ENCODE data around the gene MYMX.

MYMX gene

GRCh38 chr6:44188819-44189218 lies 27.9 kb upstream of the MYMX start:
- Histone ChIP-seq H2AK5ac (ENCODE audit: low read length) (no peak overlapping the region), H3K14ac (ENCODE audit: low read length) (no peak overlapping the region), H2BK120ac (ENCODE audit: insufficient read depth, low read length, poor library complexity) (no peak overlapping the region), H4K8ac (ENCODE audit: low read depth, low read length) (no peak overlapping the region), H4K91ac (ENCODE audit: low read depth, low read length) (no peak overlapping the region), H3K79me1 (ENCODE audit: low read length) (peaks cover 4% of the 10 kb centered on the region), H3K23ac (ENCODE audit: low read length) (no peak overlapping the region), H2AFZ (ENCODE audit: insufficient read depth, low read length, poor library complexity) (no peak overlapping the region), H3K4me3 (ENCODE audit: low read depth, low read length) (no peak overlapping the region), H2BK12ac (ENCODE audit: low read length) (no peak overlapping the region), H3K27ac (ENCODE audit: low read depth, low read length) (no peak overlapping the region), H3K4me2 (ENCODE audit: low read length) (no peak overlapping the region), H3K27me3 (ENCODE audit: insufficient read depth, low read length) (no peaks in the 10 kb centered on the region), H3K79me2 (ENCODE audit: control insufficient read depth, insufficient read depth, low read length, poor library complexity) (no peaks in the 10 kb centered on the region), H4K12ac (ENCODE audit: low read depth, low read length) (no peak overlapping the region), H3K4me1 (ENCODE audit: control insufficient read depth in 1 of 2, insufficient read depth in 2 of 2, low read length in 2 of 2) (peaks cover 6 to 8% of the 10 kb centered on the region in 2 experiments), H3K18ac (ENCODE audit: low read length) (no peak overlapping the region), H3K9me3 (ENCODE audit: insufficient read depth, low read depth, low read length) (no peaks in the 10 kb centered on the region), H3K36me3 (ENCODE audit: control insufficient read depth in 1 of 2, insufficient read depth in 2 of 2, low read length in 2 of 2) (no peaks in the 10 kb centered on the region), H3K4ac (ENCODE audit: low read depth, low read length) (no peak overlapping the region), H2BK5ac (ENCODE audit: low read depth, low read length, poor library complexity) (no peak overlapping the region), H3K9ac (ENCODE audit: low read length) (no peak overlapping the region)
- no CpG with 5 or more reads among the region's 2 CpGs for WGBS (ENCODE audit: extremely low coverage, insufficient coverage, insufficient read length)
- no peak for DNase-seq

- no peak overlapping the region for H3K4ac ChIP-seq (ENCODE audit: low read depth, low read length)
- H2AFZ ChIP-seq (ENCODE audit: insufficient read depth, low read length, poor library complexity): no peak overlapping the region
- H4K8ac ChIP-seq (ENCODE audit: low read depth, low read length): no peak overlapping the region
- no peak overlapping the region for H3K18ac ChIP-seq (ENCODE audit: low read length)
- no CpG with 5 or more reads among the region's 2 CpGs for WGBS (ENCODE audit: extremely low coverage, insufficient coverage, insufficient read length)
- no peaks in the 10 kb centered on the region for H3K9me3 ChIP-seq (ENCODE audit: insufficient read depth, low read depth, low read length)
- peak; percentile 58 to 68 for DNase-seq
- H3K27ac ChIP-seq (ENCODE audit: low read depth, low read length): no peak overlapping the region
- no peak overlapping the region for H2AK5ac ChIP-seq (ENCODE audit: low read length)
- no peak overlapping the region for H4K91ac ChIP-seq (ENCODE audit: low read depth, low read length)
- no peak overlapping the region for H3K23ac ChIP-seq (ENCODE audit: low read length)
- no peak overlapping the region for H2BK12ac ChIP-seq (ENCODE audit: low read length)
- H3K4me2 ChIP-seq (ENCODE audit: low read length): no peak overlapping the region
- H3K4me1 ChIP-seq (ENCODE audit: control insufficient read depth in 1 of 2, insufficient read depth in 2 of 2, low read length in 2 of 2): peaks cover 6 to 7% of the 10 kb centered on the region in 2 experiments
- no peak overlapping the region for H2BK120ac ChIP-seq (ENCODE audit: insufficient read depth, low read length, poor library complexity)
- no peaks in the 10 kb centered on the region for H3K36me3 ChIP-seq (ENCODE audit: control insufficient read depth in 1 of 2, insufficient read depth in 2 of 2, low read length in 2 of 2)
- H3K79me2 ChIP-seq (ENCODE audit: control insufficient read depth, insufficient read depth, low read length, poor library complexity): no peaks in the 10 kb centered on the region
- no peak overlapping the region for H3K14ac ChIP-seq (ENCODE audit: low read length)
- peaks cover 3% of the 10 kb centered on the region for H3K79me1 ChIP-seq (ENCODE audit: low read length)
- no peak overlapping the region for H3K9ac ChIP-seq (ENCODE audit: low read length)
- no peak overlapping the region for H3K4me3 ChIP-seq (ENCODE audit: low read depth, low read length)
- no peak overlapping the region for H2BK5ac ChIP-seq (ENCODE audit: low read depth, low read length, poor library complexity)
- H4K12ac ChIP-seq (ENCODE audit: low read depth, low read length): no peak overlapping the region
- no peaks in the 10 kb centered on the region for H3K27me3 ChIP-seq (ENCODE audit: insufficient read depth, low read length)
These were observed 27.5 kb upstream of the MYMX start for GRCh38 chr6:44189257-44189656.

- Histone ChIP-seq H3K23ac (ENCODE audit: low read length) (no peak overlapping the region), H2BK120ac (ENCODE audit: insufficient read depth, low read length, poor library complexity) (no peak overlapping the region), H3K36me3 (ENCODE audit: control insufficient read depth in 1 of 2, insufficient read depth in 2 of 2, low read length in 2 of 2) (no peaks in the 10 kb centered on the region), H2AK5ac (ENCODE audit: low read length) (no peak overlapping the region), H3K4me2 (ENCODE audit: low read length) (no peak overlapping the region), H3K18ac (ENCODE audit: low read length) (no peak overlapping the region), H3K4me3 (ENCODE audit: low read depth, low read length) (no peak overlapping the region), H2AFZ (ENCODE audit: insufficient read depth, low read length, poor library complexity) (no peak overlapping the region), H4K91ac (ENCODE audit: low read depth, low read length) (no peak overlapping the region), H3K9me3 (ENCODE audit: insufficient read depth, low read depth, low read length) (no peaks in the 10 kb centered on the region), H4K12ac (ENCODE audit: low read depth, low read length) (no peak overlapping the region), H3K79me2 (ENCODE audit: control insufficient read depth, insufficient read depth, low read length, poor library complexity) (no peaks in the 10 kb centered on the region), H3K4ac (ENCODE audit: low read depth, low read length) (no peak overlapping the region), H3K27ac (ENCODE audit: low read depth, low read length) (no peak overlapping the region), H2BK12ac (ENCODE audit: low read length) (no peak overlapping the region), H3K27me3 (ENCODE audit: insufficient read depth, low read length) (no peaks in the 10 kb centered on the region), H3K14ac (ENCODE audit: low read length) (no peak overlapping the region), H3K79me1 (ENCODE audit: low read length) (peaks cover 3% of the 10 kb centered on the region), H3K9ac (ENCODE audit: low read length) (no peak overlapping the region), H3K4me1 (ENCODE audit: control insufficient read depth in 1 of 2, insufficient read depth in 2 of 2, low read length in 2 of 2) (peaks cover 6 to 7% of the 10 kb centered on the region in 2 experiments), H4K8ac (ENCODE audit: low read depth, low read length) (no peak overlapping the region), H2BK5ac (ENCODE audit: low read depth, low read length, poor library complexity) (no peak overlapping the region)
- DNase-seq: no peak
- WGBS (ENCODE audit: extremely low coverage, insufficient coverage, insufficient read length): no CpG with 5 or more reads among the region's 2 CpGs
These were observed 26.0 kb upstream of the MYMX start for GRCh38 chr6:44190715-44191114.

GRCh38 chr6:44192428-44193041 lies 24.2 kb upstream of the MYMX start:
- Histone ChIP-seq H3K4me3 (ENCODE audit: low read depth, low read length) (no peak overlapping the region), H3K14ac (ENCODE audit: low read length) (no peak overlapping the region), H4K12ac (ENCODE audit: low read depth, low read length) (no peak overlapping the region), H3K27ac (ENCODE audit: low read depth, low read length) (no peak overlapping the region), H3K4ac (ENCODE audit: low read depth, low read length) (no peak overlapping the region), H3K36me3 (ENCODE audit: control insufficient read depth in 1 of 2, insufficient read depth in 2 of 2, low read length in 2 of 2) (no peaks in the 10 kb centered on the region), H3K4me1 (ENCODE audit: control insufficient read depth in 1 of 2, insufficient read depth in 2 of 2, low read length in 2 of 2) (peaks cover 6 to 7% of the 10 kb centered on the region in 2 experiments), H2BK5ac (ENCODE audit: low read depth, low read length, poor library complexity) (no peak overlapping the region), H4K8ac (ENCODE audit: low read depth, low read length) (peak overlapping the region; percentile 22), H3K4me2 (ENCODE audit: low read length) (peak overlapping the region; percentile 20), H3K79me1 (ENCODE audit: low read length) (no peaks in the 10 kb centered on the region), H2BK120ac (ENCODE audit: insufficient read depth, low read length, poor library complexity) (no peak overlapping the region), H3K79me2 (ENCODE audit: control insufficient read depth, insufficient read depth, low read length, poor library complexity) (no peaks in the 10 kb centered on the region), H2AK5ac (ENCODE audit: low read length) (no peak overlapping the region), H3K23ac (ENCODE audit: low read length) (no peak overlapping the region), H3K9me3 (ENCODE audit: insufficient read depth, low read depth, low read length) (no peaks in the 10 kb centered on the region), H2BK12ac (ENCODE audit: low read length) (no peak overlapping the region), H2AFZ (ENCODE audit: insufficient read depth, low read length, poor library complexity) (peak overlapping the region; percentile 21), H3K9ac (ENCODE audit: low read length) (no peak overlapping the region), H4K91ac (ENCODE audit: low read depth, low read length) (no peak overlapping the region), H3K18ac (ENCODE audit: low read length) (no peak overlapping the region), H3K27me3 (ENCODE audit: insufficient read depth, low read length) (no peaks in the 10 kb centered on the region)
- no CpG with 5 or more reads among the region's 10 CpGs for WGBS (ENCODE audit: extremely low coverage, insufficient coverage, insufficient read length)
- DNase-seq: no peak
